Activated CD4-positive, alpha-beta memory T cell treated with anti-CD3 and anti-CD28 coated beads for 36 hours (primary cell): ENCODE data around the gene LCN12. TPM values are rescaled to one million over a fixed set of nuclear protein-coding genes. Genes with fewer than 3 reads are reported as not detected.

Experiments used
- CTCF ChIA-PET: fragments of 350-600 bp; sonication (Branson Sonifier 250); formaldehyde crosslinking; loops from one replicate; lab custom pipeline; 2021; ENCODE audit warnings: antibody characterized with exemption, inconsistent platforms; lab: Charles Lee
- POLR2A ChIA-PET: fragments of 350-600 bp; sonication (Branson Sonifier 250); formaldehyde crosslinking; loops from one replicate; lab custom pipeline; 2021; ENCODE audit warnings: antibody characterized with exemption; lab: Charles Lee
- DNase-seq: peaks from one replicate; pipeline ENCODE4 v3.0.0-alpha.2; 2020
- H3K27ac Mint-ChIP-seq: one replicate; pipeline ENCODE4 v1.8.0; 2021; ENCODE audit warnings: mixed read lengths
- H3K27me3 Mint-ChIP-seq: one replicate; pipeline ENCODE4 v1.8.0; 2021; ENCODE audit warnings: mixed read lengths
- H3K36me3 Mint-ChIP-seq: one replicate; pipeline ENCODE4 v1.8.0; 2021; ENCODE audit warnings: mixed read lengths
- H3K4me1 Mint-ChIP-seq: one replicate; pipeline ENCODE4 v1.8.0; 2021; ENCODE audit warnings: low read depth, mixed read lengths
- H3K4me3 Mint-ChIP-seq: one replicate; pipeline ENCODE4 v1.8.0; 2021; ENCODE audit warnings: mild to moderate bottlenecking, mixed read lengths
- H3K9me3 Mint-ChIP-seq: one replicate; pipeline ENCODE4 v1.8.0; 2021; ENCODE audit warnings: mixed read lengths
- intact Hi-C: fragments of 100-400 bp; cut with micrococcal nuclease; formaldehyde crosslinking; loops from one replicate; pipeline ENCODE4 v1.15.1; 2023
- total RNA-seq, 2 experiments: library from RNA; stranded (reverse); gene quantifications; one replicate each; pipeline ENCODE4 v1.2.3, GENCODE V29; 2021

The LCN12 gene
- total RNA-seq, 2 experiments from 2014 or later: 1.6 to 2.1 TPM

GRCh38 chr9:136963751-136964150, 11.7 kb downstream of the LCN12 start:
- Mint-ChIP-seq H3K4me3 (no peak overlapping the region), H3K36me3 (no peaks in the 10 kb centered on the region), H3K4me1 (peaks cover 31% of the 10 kb centered on the region), H3K27ac (no peak overlapping the region), H3K9me3 (no peaks in the 10 kb centered on the region), H3K27me3 (no peaks in the 10 kb centered on the region)
- intact Hi-C loops: no loop called here
- POLR2A ChIA-PET: no interaction called here
- CTCF ChIA-PET: interaction anchor here (1.1 kb wide), 1 partner anchor 100 kb away, joined by 3 read pairs; no protein-coding TSS in a partner anchor
- DNase-seq: no peak

DNA sequence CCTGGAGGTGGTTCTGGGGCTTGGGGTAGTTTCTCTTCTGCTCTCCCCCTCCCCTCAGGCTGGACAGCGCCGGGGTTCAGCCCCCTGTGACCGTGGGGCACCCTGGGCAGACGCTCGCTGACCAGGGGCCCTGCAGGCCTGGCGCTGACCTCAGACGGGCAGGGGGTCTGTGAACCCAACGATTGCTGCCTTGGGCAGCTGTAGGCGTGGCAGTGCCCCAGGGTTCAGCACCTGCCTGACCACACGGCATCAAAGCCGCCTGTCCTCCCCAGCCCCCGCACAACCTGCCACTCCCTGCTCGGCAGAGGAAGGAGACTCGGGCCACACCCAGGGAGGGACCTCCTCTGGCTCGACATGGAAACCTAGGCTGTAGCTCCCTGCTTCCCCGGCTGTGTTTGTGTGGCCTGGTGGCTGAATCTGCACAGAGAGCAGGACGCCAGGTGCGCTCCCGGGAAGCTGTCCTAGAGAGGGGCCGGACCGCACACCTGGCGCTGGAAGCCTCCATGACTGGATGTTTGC, 12.2 kb downstream of the LCN12 start:
- Mint-ChIP-seq H3K36me3 (no peaks in the 10 kb centered on the region), H3K27ac (no peak overlapping the region), H3K4me3 (no peak overlapping the region), H3K27me3 (no peaks in the 10 kb centered on the region), H3K4me1 (peaks cover 31% of the 10 kb centered on the region), H3K9me3 (no peaks in the 10 kb centered on the region)
- CTCF ChIA-PET: interaction anchor here (0.8 to 1.9 kb wide), 5 partner anchors 12 to 121 kb away, joined by 3 to 6 read pairs (median 3); partner anchors contain the start of gene FUT7
- intact Hi-C loops: no loop called here
- DNase-seq: no peak
- POLR2A ChIA-PET: no interaction called here

- CTCF ChIA-PET: interaction anchor here (0.8 to 1.9 kb wide), 6 partner anchors 11 to 122 kb away, joined by 3 to 6 read pairs (median 3); partner anchors contain the start of gene FUT7
- no peak for DNase-seq
- no peaks in the 10 kb centered on the region for H3K9me3 Mint-ChIP-seq
- H3K27me3 Mint-ChIP-seq: no peaks in the 10 kb centered on the region
- intact Hi-C loops: no loop called here
- H3K36me3 Mint-ChIP-seq: no peaks in the 10 kb centered on the region
- H3K27ac Mint-ChIP-seq: no peak overlapping the region
- POLR2A ChIA-PET: no interaction called here
- no peak overlapping the region for H3K4me3 Mint-ChIP-seq
- peaks cover 31% of the 10 kb centered on the region for H3K4me1 Mint-ChIP-seq
These were observed 12.9 kb downstream of the LCN12 start for GRCh38 chr9:136964833-136965422.

DNA sequence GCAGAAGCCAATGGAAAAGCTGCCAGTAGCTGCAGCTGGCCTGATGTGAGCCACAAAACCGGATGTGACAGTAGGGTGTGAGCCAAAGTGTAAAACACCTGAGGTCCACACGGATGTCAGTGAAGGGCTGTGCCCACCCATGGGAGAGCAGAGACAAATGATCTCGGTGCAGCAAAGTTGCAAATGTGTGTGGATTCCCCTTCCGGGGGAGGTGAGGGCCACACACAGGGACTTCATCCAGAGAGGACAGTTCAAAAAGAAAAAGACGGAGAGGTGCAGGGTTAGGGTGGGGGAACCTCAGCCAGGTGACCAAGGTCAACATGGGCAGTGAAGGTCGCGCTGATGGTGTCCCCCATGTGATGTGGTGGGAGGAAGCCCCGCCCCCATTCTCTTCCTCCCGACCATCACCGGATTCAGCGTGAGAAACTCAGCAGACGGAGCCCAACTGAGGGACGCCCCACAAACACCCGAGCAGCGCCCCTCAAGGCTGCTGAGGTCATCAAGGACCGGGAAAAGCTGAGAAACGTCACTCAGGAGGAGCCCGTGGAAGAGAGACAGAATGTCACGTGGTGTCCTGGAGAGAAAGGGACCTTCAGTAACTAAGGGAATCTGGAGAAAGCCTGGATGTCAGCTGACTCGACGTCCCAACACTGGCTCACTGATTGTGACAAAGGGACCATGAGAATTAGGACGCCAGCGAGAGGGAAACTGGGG, 13.9 kb downstream of the LCN12 start:
- Mint-ChIP-seq H3K9me3 (no peaks in the 10 kb centered on the region), H3K27me3 (no peaks in the 10 kb centered on the region), H3K27ac (peak overlapping the region; percentile 55), H3K4me3 (peak overlapping the region; percentile 64), H3K4me1 (peaks cover 25% of the 10 kb centered on the region), H3K36me3 (no peaks in the 10 kb centered on the region)
- intact Hi-C loops: no loop called here
- DNase-seq: peak; percentile 54
- CTCF ChIA-PET: interaction anchor here (1.1 to 1.9 kb wide), 3 partner anchors 10 to 70 kb away, joined by 3 to 6 read pairs (median 3); no protein-coding TSS in a partner anchor
- POLR2A ChIA-PET: interaction anchor here (0.6 kb wide), 2 partner anchors 84 to 223 kb away, joined by 3 read pairs; no protein-coding TSS in a partner anchor

- no peaks in the 10 kb centered on the region for H3K27me3 Mint-ChIP-seq
- CTCF ChIA-PET: interaction anchor here (1.6 kb wide), 1 partner anchor 61 kb away, joined by 4 read pairs; no protein-coding TSS in a partner anchor
- no peak for DNase-seq
- no peaks in the 10 kb centered on the region for H3K36me3 Mint-ChIP-seq
- no peak overlapping the region for H3K4me3 Mint-ChIP-seq
- H3K27ac Mint-ChIP-seq: no peak overlapping the region
- intact Hi-C loops: no loop called here
- POLR2A ChIA-PET: no interaction called here
- H3K9me3 Mint-ChIP-seq: no peaks in the 10 kb centered on the region
- H3K4me1 Mint-ChIP-seq: peaks cover 20% of the 10 kb centered on the region
These were observed 16.5 kb downstream of the LCN12 start for GRCh38 chr9:136968333-136969127.

- Mint-ChIP-seq H3K4me1 (peaks cover 20% of the 10 kb centered on the region), H3K27ac (no peak overlapping the region), H3K4me3 (no peak overlapping the region), H3K36me3 (no peaks in the 10 kb centered on the region), H3K27me3 (no peaks in the 10 kb centered on the region), H3K9me3 (no peaks in the 10 kb centered on the region)
- no peak for DNase-seq
- CTCF ChIA-PET: interaction anchor here (1.6 kb wide), 1 partner anchor 60 kb away, joined by 4 read pairs; no protein-coding TSS in a partner anchor
- POLR2A ChIA-PET: no interaction called here
- intact Hi-C loops: no loop called here
These were observed 17.1 kb downstream of the LCN12 start for GRCh38 chr9:136969150-136969549.

DNA sequence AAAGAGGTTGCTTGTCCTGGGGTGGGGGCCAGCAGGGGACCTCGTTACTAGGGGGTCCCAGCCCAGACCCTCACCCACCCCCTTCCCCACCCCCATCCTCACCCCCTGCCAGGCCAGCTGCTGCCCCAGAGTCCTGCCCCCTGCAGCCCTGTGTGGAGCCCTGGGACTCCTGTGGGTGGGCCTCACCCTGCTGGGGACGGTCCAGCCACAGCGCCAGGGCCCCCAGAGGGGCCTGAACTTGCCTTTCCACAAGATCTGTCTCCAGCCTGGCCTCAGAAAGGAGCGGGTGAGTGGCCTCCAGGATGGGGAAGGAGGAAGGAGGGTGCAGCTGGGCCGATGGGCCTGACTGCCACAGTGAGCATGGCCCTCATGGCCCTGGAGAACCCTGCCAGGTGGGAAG, 17.7 kb downstream of the LCN12 start:
- Mint-ChIP-seq H3K27me3 (no peaks in the 10 kb centered on the region), H3K27ac (no peak overlapping the region), H3K4me3 (no peak overlapping the region), H3K4me1 (peaks cover 15% of the 10 kb centered on the region), H3K9me3 (no peaks in the 10 kb centered on the region), H3K36me3 (no peaks in the 10 kb centered on the region)
- intact Hi-C loops: no loop called here
- POLR2A ChIA-PET: no interaction called here
- DNase-seq: no peak
- CTCF ChIA-PET: no interaction called here

- ChIA-PET CTCF (no interaction called here), POLR2A (no interaction called here)
- Mint-ChIP-seq H3K36me3 (no peaks in the 10 kb centered on the region), H3K9me3 (no peaks in the 10 kb centered on the region), H3K4me1 (peaks cover 16% of the 10 kb centered on the region), H3K27me3 (no peaks in the 10 kb centered on the region), H3K27ac (no peak overlapping the region), H3K4me3 (no peak overlapping the region)
- intact Hi-C loops: no loop called here
- DNase-seq: no peak
These were observed 18.3 kb downstream of the LCN12 start for GRCh38 chr9:136970361-136970760.

- H3K9me3 Mint-ChIP-seq: no peaks in the 10 kb centered on the region
- ChIA-PET POLR2A (no interaction called here), CTCF (interaction anchor here (0.8 kb wide), 1 partner anchor 92 kb away, joined by 3 read pairs; no protein-coding TSS in a partner anchor)
- no peak overlapping the region for H3K27ac Mint-ChIP-seq
- no peaks in the 10 kb centered on the region for H3K27me3 Mint-ChIP-seq
- peaks cover 17% of the 10 kb centered on the region for H3K4me1 Mint-ChIP-seq
- H3K4me3 Mint-ChIP-seq: no peak overlapping the region
- no peaks in the 10 kb centered on the region for H3K36me3 Mint-ChIP-seq
- intact Hi-C loops: no loop called here
- DNase-seq: no peak
These were observed 19.7 kb downstream of the LCN12 start for GRCh38 chr9:136971746-136972145.

GRCh38 chr9:136972335-136972734, 20.3 kb downstream of the LCN12 start:
- H3K27ac Mint-ChIP-seq: no peak overlapping the region
- no peaks in the 10 kb centered on the region for H3K36me3 Mint-ChIP-seq
- no peaks in the 10 kb centered on the region for H3K9me3 Mint-ChIP-seq
- POLR2A ChIA-PET: no interaction called here
- peaks cover 17% of the 10 kb centered on the region for H3K4me1 Mint-ChIP-seq
- CTCF ChIA-PET: interaction anchor here (0.8 to 1.1 kb wide), 2 partner anchors 27 to 92 kb away, joined by 3 to 4 read pairs; partner anchors contain the start of gene C8G
- intact Hi-C loops: no loop called here
- H3K27me3 Mint-ChIP-seq: no peaks in the 10 kb centered on the region
- no peak overlapping the region for H3K4me3 Mint-ChIP-seq
- DNase-seq: no peak

- no peaks in the 10 kb centered on the region for H3K27me3 Mint-ChIP-seq
- CTCF ChIA-PET: interaction anchor here (0.8 to 1.1 kb wide), 2 partner anchors 27 to 91 kb away, joined by 3 to 4 read pairs; partner anchors contain the start of gene C8G
- peaks cover 17% of the 10 kb centered on the region for H3K4me1 Mint-ChIP-seq
- POLR2A ChIA-PET: no interaction called here
- no peak for DNase-seq
- no peaks in the 10 kb centered on the region for H3K9me3 Mint-ChIP-seq
- no peaks in the 10 kb centered on the region for H3K36me3 Mint-ChIP-seq
- intact Hi-C loops: no loop called here
- no peak overlapping the region for H3K4me3 Mint-ChIP-seq
- no peak overlapping the region for H3K27ac Mint-ChIP-seq
These were observed 20.7 kb downstream of the LCN12 start for GRCh38 chr9:136972743-136973142.
